ENCODE results near the gene DDX60.
"Not testable (repeated sequence)": the region's sequence is repeated elsewhere in the genome, so short reads cannot be mapped to it uniquely, and the experiment has no call there.

Gene DDX60

GRCh38 chr4:168318266-168318895 is at the start of gene DDX60:
Gene DDX60 (minus strand): TSS chr4:168318752. CDS start chr4:168311259, 7,493 bp downstream.
- no peak for DNase-seq

GRCh38 chr4:168367065-168367464 is 48.5 kb upstream of the DDX60 start:
- no peak for DNase-seq

GRCh38 chr4:168362025-168362401 is 43.5 kb upstream of the DDX60 start:
- no peak for DNase-seq

- DNase-seq = no peak
Measured at GRCh38 chr4:168361365-168362024, 42.9 kb upstream of the DDX60 start.

GRCh38 chr4:168360271-168360670 is 41.7 kb upstream of the DDX60 start:
- DNase-seq = no peak

GRCh38 chr4:168357941-168358340 is 39.4 kb upstream of the DDX60 start:
- DNase-seq = no peak

GRCh38 chr4:168353746-168354145 is 35.2 kb upstream of the DDX60 start:
- DNase-seq = no peak

- no peak for DNase-seq
Measured at GRCh38 chr4:168337550-168337940, 19.0 kb upstream of the DDX60 start.

GRCh38 chr4:168336837-168337549 is 18.4 kb upstream of the DDX60 start:
- no peak for DNase-seq

GRCh38 chr4:168335621-168336020 is 17.1 kb upstream of the DDX60 start:
- DNase-seq = no peak

- DNase-seq = no peak
Measured at GRCh38 chr4:168334053-168334452, 15.5 kb upstream of the DDX60 start.

GRCh38 chr4:168330575-168330974 is 12.0 kb upstream of the DDX60 start:
- not testable (repeated sequence) for DNase-seq

- no peak for DNase-seq
Measured at GRCh38 chr4:168325591-168325990, 7.0 kb upstream of the DDX60 start.

GRCh38 chr4:168321006-168321405 is 2.5 kb upstream of the DDX60 start:
- no peak for DNase-seq

- no peak for DNase-seq
Measured at GRCh38 chr4:168319486-168320019, 1.0 kb upstream of the DDX60 start.

- no peak for DNase-seq
Measured at GRCh38 chr4:168317621-168318020, 931 bp downstream of the DDX60 start.

- no peak for DNase-seq
Measured at GRCh38 chr4:168309781-168310180, 8.8 kb downstream of the DDX60 start.

- DNase-seq = no peak
Measured at GRCh38 chr4:168308912-168309311, 9.6 kb downstream of the DDX60 start.

GRCh38 chr4:168306476-168306875 is 12.1 kb downstream of the DDX60 start:
- no peak for DNase-seq

- DNase-seq = no peak
Measured at GRCh38 chr4:168304744-168305459, 13.7 kb downstream of the DDX60 start.

- not testable (repeated sequence) for DNase-seq
Measured at GRCh38 chr4:168303430-168303829, 15.1 kb downstream of the DDX60 start.

- DNase-seq = no peak
Measured at GRCh38 chr4:168293386-168293975, 25.1 kb downstream of the DDX60 start.

- DNase-seq = no peak
Measured at GRCh38 chr4:168291242-168291641, 27.3 kb downstream of the DDX60 start.
